HCT116 (cell line): Measurements from ENCODE around the gene RABGEF1. TPM values are rescaled to one million over a fixed set of nuclear protein-coding genes. Genes with fewer than 3 reads are reported as not detected.

Experiments used
- ATAC-seq: fragments of 200-7000 bp; cut with Tn5 transposase; 2 replicates; pipeline ENCODE4 v1.9.1; 2020; ENCODE audit warnings: mild to moderate bottlenecking, moderate library complexity
- BruUV-seq: library from RNA; stranded (reverse); fragments of 400-500 nt; replicated peaks from 2 replicates; lab custom pipeline; 2021; lab: Mats Ljungman, UMichigan
- CTCF ChIA-PET: fragments of 300-600 bp; sonication (Branson Sonifier 250); formaldehyde crosslinking; loops from one replicate; lab custom pipeline; 2021; ENCODE audit warnings: antibody characterized with exemption; lab: Charles Lee
- POLR2A ChIA-PET: fragments of 300-600, 350-600 bp; sonication (Branson Sonifier 250); formaldehyde crosslinking; loops from one replicate; lab custom pipeline; 2021; ENCODE audit warnings: antibody characterized with exemption; lab: Charles Lee
- RAD21 ChIA-PET, 2 experiments: fragments of 300-600 bp; sonication (Branson Sonifier 250); formaldehyde crosslinking; loops; one replicate each; lab custom pipeline; 2023; ENCODE audit warnings: low total read pairs in 2 of 2; ENCODE audit not compliant: uncharacterized antibody in 2 of 2, unreplicated experiment in 2 of 2, low non-redundant PET in 1 of 2; lab: Charles Lee
- DNase-seq: peaks from one replicate; pipeline ENCODE4 v3.0.0-alpha.2; 2010; ENCODE audit warnings: low read depth, low spot score
- H2AFZ ChIP-seq: fragments of 200-600 bp; shearing (Covaris generic), sonication (generic); 2 replicates; pipeline ENCODE4 v1.6.1; 2017; ENCODE audit warnings: low read depth, mixed run types, mixed read lengths, antibody characterized with exemption, low read length; ENCODE audit not compliant: poor library complexity, severe bottlenecking
- H3K27ac ChIP-seq: 2 replicates; pipeline ENCODE4 v1.5.1; 2012; ENCODE audit warnings: low read depth, low read length
- H3K27me3 ChIP-seq: fragments of 200-600 bp; sonication (generic); 2 replicates; pipeline ENCODE4 v1.6.1; 2016; ENCODE audit warnings: mixed run types, low read length, mixed read lengths; ENCODE audit not compliant: insufficient read depth
- H3K36me3 ChIP-seq, 2 experiments: fragments of 200-500 bp in 1 of 2; fragments of 200-600 bp in 1 of 2; sonication (Bioruptor generic) in 1 of 2; sonication (generic) in 1 of 2; 2 replicates each; pipeline versions ENCODE4 v1.5.1 to v1.6.1; 2014 to 2016; ENCODE audit warnings: low read length in 2 of 2, inconsistent platforms in 1 of 2, mixed read lengths in 1 of 2, mixed run types in 1 of 2; ENCODE audit not compliant: insufficient read depth in 2 of 2, control insufficient read depth in 1 of 2
- H3K4me1 ChIP-seq, 2 experiments: fragments of 200-600 bp in 1 of 2; sonication (generic) in 1 of 2; 2 replicates each; pipeline versions ENCODE4 v1.5.1 to v1.6.1; 2012 to 2017; ENCODE audit warnings: low read length in 2 of 2, inconsistent platforms in 1 of 2, mild to moderate bottlenecking in 1 of 2, mixed read lengths in 1 of 2, mixed run types in 1 of 2, moderate library complexity in 1 of 2; ENCODE audit not compliant: insufficient read depth in 2 of 2, control insufficient read depth in 1 of 2
- H3K4me2 ChIP-seq: fragments of 200-600 bp; sonication (generic); 2 replicates; pipeline ENCODE4 v1.6.1; 2017; ENCODE audit warnings: mixed run types, low read length, mixed read lengths
- H3K4me3 ChIP-seq, 2 experiments: fragments of 200-600 bp in 1 of 2; sonication (generic) in 1 of 2; replicated peaks in 1 of 2; 2 replicates each; pipeline ENCODE4 v1.5.1; 2011 to 2016; ENCODE audit warnings: low read length in 2 of 2, control low read depth in 1 of 2, low read depth in 1 of 2, mild to moderate bottlenecking in 1 of 2, mixed read lengths in 1 of 2, mixed run types in 1 of 2
- H3K79me2 ChIP-seq: fragments of 200-600 bp; sonication (generic); 2 replicates; pipeline ENCODE4 v1.6.1; 2017; ENCODE audit warnings: mild to moderate bottlenecking, mixed run types, low read length, moderate library complexity, mixed read lengths; ENCODE audit not compliant: insufficient read depth
- H3K9ac ChIP-seq: fragments of 200-600 bp; sonication (generic); 2 replicates; pipeline ENCODE4 v1.6.1; 2016; ENCODE audit warnings: low read length, mixed read lengths
- H3K9me2 ChIP-seq: fragments of 200-600 bp; sonication (generic), shearing (Covaris generic); 2 replicates; pipeline ENCODE4 v1.6.1; 2017; ENCODE audit warnings: mixed run types, mild to moderate bottlenecking, moderate library complexity; ENCODE audit not compliant: insufficient read depth
- H3K9me3 ChIP-seq, 2 experiments: fragments of 200-500 bp in 1 of 2; fragments of 200-600 bp in 1 of 2; sonication (Bioruptor generic) in 1 of 2; sonication (generic) in 1 of 2; 2 replicates each; pipeline ENCODE4 v1.6.1; 2014 to 2017; ENCODE audit warnings: low read length in 2 of 2, mixed read lengths in 2 of 2, inconsistent platforms in 1 of 2, low read depth in 1 of 2, mild to moderate bottlenecking in 1 of 2, mixed run types in 1 of 2, moderate library complexity in 1 of 2; ENCODE audit not compliant: control insufficient read depth in 1 of 2, insufficient read depth in 1 of 2
- H4K20me1 ChIP-seq: fragments of 200-600 bp; sonication (generic), shearing (Covaris generic); 2 replicates; pipeline ENCODE4 v1.6.1; 2017; ENCODE audit warnings: mixed run types, mild to moderate bottlenecking, moderate library complexity; ENCODE audit not compliant: insufficient read depth
- SRF ChIP-seq: IDR thresholded peaks from 2 replicates; pipeline ENCODE4 v1.6.1; 2012; ENCODE audit warnings: low read depth
- intact Hi-C: fragments of 100-400 bp; cut with micrococcal nuclease; formaldehyde crosslinking; loops from 2 replicates; pipeline ENCODE4 v1.10.0; 2022
- total RNA-seq: library from RNA; stranded (reverse); gene quantifications from one replicate; pipeline ENCODE4 v1.2.1, GENCODE V29; 2021; ENCODE audit not compliant: unreplicated experiment
- TF ChIP-seq, protein P1 (sequence below): IDR thresholded peaks from 2 replicates; pipeline ENCODE4 v1.6.1; 2011; ENCODE audit warnings: mild to moderate bottlenecking, low read length, moderate library complexity; ENCODE audit not compliant: insufficient replicate concordance; ENCODE audit errors: extremely low read depth

RABGEF1 gene
- total RNA-seq, 1 experiment from 2014 or later = 22.9 TPM

DNA sequence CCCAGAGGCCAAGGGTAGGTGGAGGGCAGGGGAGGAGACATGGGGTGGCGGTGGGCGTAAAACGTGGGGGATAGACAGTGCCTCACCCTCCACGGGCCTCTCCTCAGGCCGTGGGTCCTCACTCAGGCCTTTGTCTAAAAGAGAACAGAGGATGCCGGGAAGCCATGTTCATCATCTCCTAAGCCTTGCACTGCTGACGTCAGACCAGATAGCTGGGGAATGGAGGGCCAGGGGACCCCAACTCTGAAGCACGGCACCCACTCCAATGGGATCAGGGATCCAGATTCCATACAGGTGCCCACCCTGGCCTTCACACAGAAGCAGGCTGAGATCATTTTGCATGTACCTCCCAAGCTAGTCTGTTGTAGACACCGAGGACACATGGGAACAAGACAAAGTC lies 97.1 kb downstream of the RABGEF1 start:
- Histone ChIP-seq H3K79me2 (no peaks in the 10 kb centered on the region), H3K4me3 (no peak overlapping the region), H3K9ac (no peak overlapping the region), H2AFZ (no peak overlapping the region), H3K9me2 (no peaks in the 10 kb centered on the region), H3K27ac (no peak overlapping the region), H3K36me3 (no peaks in the 10 kb centered on the region), H3K4me1 (no peaks in the 10 kb centered on the region), H3K9me3 (no peaks in the 10 kb centered on the region), H3K27me3 (no peaks in the 10 kb centered on the region), H4K20me1 (no peaks in the 10 kb centered on the region), H3K4me2 (no peak overlapping the region)
- no peak for ATAC-seq
- TF ChIP-seq, protein P1, sequence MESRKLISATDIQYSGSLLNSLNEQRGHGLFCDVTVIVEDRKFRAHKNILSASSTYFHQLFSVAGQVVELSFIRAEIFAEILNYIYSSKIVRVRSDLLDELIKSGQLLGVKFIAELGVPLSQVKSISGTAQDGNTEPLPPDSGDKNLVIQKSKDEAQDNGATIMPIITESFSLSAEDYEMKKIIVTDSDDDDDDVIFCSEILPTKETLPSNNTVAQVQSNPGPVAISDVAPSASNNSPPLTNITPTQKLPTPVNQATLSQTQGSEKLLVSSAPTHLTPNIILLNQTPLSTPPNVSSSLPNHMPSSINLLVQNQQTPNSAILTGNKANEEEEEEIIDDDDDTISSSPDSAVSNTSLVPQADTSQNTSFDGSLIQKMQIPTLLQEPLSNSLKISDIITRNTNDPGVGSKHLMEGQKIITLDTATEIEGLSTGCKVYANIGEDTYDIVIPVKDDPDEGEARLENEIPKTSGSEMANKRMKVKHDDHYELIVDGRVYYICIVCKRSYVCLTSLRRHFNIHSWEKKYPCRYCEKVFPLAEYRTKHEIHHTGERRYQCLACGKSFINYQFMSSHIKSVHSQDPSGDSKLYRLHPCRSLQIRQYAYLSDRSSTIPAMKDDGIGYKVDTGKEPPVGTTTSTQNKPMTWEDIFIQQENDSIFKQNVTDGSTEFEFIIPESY = no peak
- intact Hi-C loops = no loop called here
- CTCF ChIA-PET = no interaction called here
- DNase-seq = no peak
- RAD21 ChIA-PET = no interaction called here
- POLR2A ChIA-PET = no interaction called here
- no TSS peak for BruUV-seq

- no peak for TF ChIP-seq SRF
- TF ChIP-seq, protein P1 = no peak
- no peak overlapping the region for H3K4me3 ChIP-seq
- no peaks in the 10 kb centered on the region for H3K27me3 ChIP-seq
- intact Hi-C loops = loop anchor here (10.0 kb wide), 1 partner anchor 185 kb away; no protein-coding TSS in a partner anchor
- H3K9me3 ChIP-seq = no peaks in the 10 kb centered on the region
- no peak overlapping the region for H3K9ac ChIP-seq
- no peaks in the 10 kb centered on the region for H4K20me1 ChIP-seq
- H3K9me2 ChIP-seq = no peaks in the 10 kb centered on the region
- no peak overlapping the region for H3K27ac ChIP-seq
- CTCF ChIA-PET = no interaction called here
- BruUV-seq = no TSS peak
- no peaks in the 10 kb centered on the region for H3K36me3 ChIP-seq
- RAD21 ChIA-PET = no interaction called here
- no peak overlapping the region for H2AFZ ChIP-seq
- peaks cover 2 to 10% of the 10 kb centered on the region in 2 experiments; a peak in 1 of 4 replicates for H3K4me1 ChIP-seq
- ATAC-seq (no peak), DNase-seq (no peak)
- H3K79me2 ChIP-seq = no peaks in the 10 kb centered on the region
- POLR2A ChIA-PET = no interaction called here
- H3K4me2 ChIP-seq = no peak overlapping the region
Observed at GRCh38 chr7:66839814-66840213, 99.3 kb downstream of the RABGEF1 start.
